Endothelial cell of umbilical vein (primary cell): ENCODE data around the gene CATSPER3. TPM values are rescaled to one million over a fixed set of nuclear protein-coding genes. Genes with fewer than 3 reads are reported as not detected.

Experiments used
- BruUV-seq: library from RNA; stranded (reverse); fragments of 400-500 nt; replicated peaks from 2 replicates; lab custom pipeline; 2021; lab: Mats Ljungman, UMichigan
- CTCF ChIA-PET: fragments of 300-600, 350-600 bp; sonication (Branson Sonifier 250); formaldehyde crosslinking; loops from one replicate; lab custom pipeline; 2021; ENCODE audit warnings: antibody characterized with exemption, inconsistent platforms; lab: Charles Lee
- POLR2A ChIA-PET: fragments of 300-600, 350-600 bp; sonication (Branson Sonifier 250); formaldehyde crosslinking; loops from one replicate; lab custom pipeline; 2021; ENCODE audit warnings: antibody characterized with exemption, inconsistent platforms; lab: Charles Lee
- DNase-seq: peaks from one replicate; pipeline ENCODE4 v3.0.0-alpha.2; 2011; ENCODE audit warnings: low read depth, low spot score
- FAIRE-seq: peaks from 2 replicates; lab custom pipeline; 2011; peaks lifted over from hg19 to GRCh38; lab: Jason Lieb, UNC
- H2AFZ ChIP-seq: 2 replicates; pipeline ENCODE4 v1.6.0; 2012; ENCODE audit warnings: low read depth, low read length, control low read depth, inconsistent platforms
- H3K27ac ChIP-seq: 2 replicates; pipeline ENCODE4 v1.5.1; 2011; ENCODE audit warnings: low read depth, mild to moderate bottlenecking, control low read depth, low read length, moderate library complexity; ENCODE audit not compliant: insufficient read depth
- H3K27me3 ChIP-seq, 2 experiments: 2 replicates each; pipeline versions ENCODE4 v1.6.0 to v1.6.1; 2011; ENCODE audit warnings: low read length in 2 of 2, mixed read lengths in 1 of 2; ENCODE audit not compliant: control insufficient read depth in 2 of 2, insufficient read depth in 2 of 2
- H3K36me3 ChIP-seq, 2 experiments: 2 replicates in 1 of 2; 3 replicates in 1 of 2; pipeline ENCODE4 v1.5.1; 2011; ENCODE audit warnings: low read length in 2 of 2, mild to moderate bottlenecking in 1 of 2, moderate library complexity in 1 of 2; ENCODE audit not compliant: control insufficient read depth in 2 of 2, insufficient read depth in 2 of 2; ENCODE audit errors: extremely low read depth in 1 of 2
- H3K4me1 ChIP-seq: 3 replicates; pipeline ENCODE4 v1.5.1; 2011; ENCODE audit warnings: mild to moderate bottlenecking, low read length; ENCODE audit not compliant: control insufficient read depth, insufficient read depth; ENCODE audit errors: extremely low read depth
- H3K4me2 ChIP-seq: 2 replicates; pipeline ENCODE4 v1.6.1; 2011; ENCODE audit warnings: low read length, control low read depth, mixed read lengths; ENCODE audit not compliant: insufficient read depth
- H3K4me3 ChIP-seq, 3 experiments: fragments of 200-600 bp in 1 of 3; sonication (generic), shearing (Covaris generic) in 1 of 3; replicated peaks in 1 of 3; 2 replicates each; pipeline ENCODE4 v1.5.1; 2011 to 2016; ENCODE audit warnings: control low read depth in 3 of 3, low read length in 3 of 3, mild to moderate bottlenecking in 2 of 3, inconsistent platforms in 1 of 3, low read depth in 1 of 3, moderate library complexity in 1 of 3; ENCODE audit not compliant: insufficient read depth in 1 of 3
- H3K79me2 ChIP-seq: 2 replicates; pipeline ENCODE4 v1.6.0; 2012; ENCODE audit warnings: low read length, inconsistent platforms; ENCODE audit not compliant: control insufficient read depth, insufficient read depth
- H3K9ac ChIP-seq: replicated peaks from 2 replicates; pipeline ENCODE3; 2011; ENCODE audit warnings: low read length, control low read depth; ENCODE audit not compliant: insufficient read depth; ENCODE audit errors: extremely low read depth
- H3K9me1 ChIP-seq: replicated peaks from 3 replicates; pipeline ENCODE4 v1.6.0; 2011; ENCODE audit warnings: mild to moderate bottlenecking, low read length; ENCODE audit not compliant: control insufficient read depth, insufficient read depth; ENCODE audit errors: extremely low read depth
- H3K9me3 ChIP-seq: replicated peaks from 2 replicates; pipeline ENCODE4 v1.5.1; 2012; ENCODE audit warnings: low read length, inconsistent platforms; ENCODE audit not compliant: control insufficient read depth, insufficient read depth
- H4K20me1 ChIP-seq: replicated peaks from 2 replicates; pipeline ENCODE3; 2011; ENCODE audit warnings: mild to moderate bottlenecking, low read length; ENCODE audit not compliant: control insufficient read depth, insufficient read depth; ENCODE audit errors: extremely low read depth
- CTCF ChIP-seq, 2 donors: IDR thresholded peaks; 1 replicate in 1 of 2; 2 replicates in 1 of 2; pipeline ENCODE4 v1.5.1; 2011; ENCODE audit warnings: low read length in 2 of 2, mild to moderate bottlenecking in 2 of 2, moderate library complexity in 2 of 2, control low read depth in 1 of 2, inconsistent platforms in 1 of 2, low read depth in 1 of 2; ENCODE audit not compliant: insufficient read depth in 1 of 2; ENCODE audit errors: extremely low read depth in 1 of 2
- EZH2 ChIP-seq: IDR thresholded peaks from 2 replicates; pipeline ENCODE4 v1.6.1; 2012; ENCODE audit warnings: borderline replicate concordance, low read depth, mild to moderate bottlenecking, moderate library complexity, low read length, inconsistent platforms; ENCODE audit not compliant: severe bottlenecking
- FOS ChIP-seq: IDR thresholded peaks from 2 replicates; pipeline ENCODE4 v1.6.1; 2011; ENCODE audit warnings: mild to moderate bottlenecking, low read length, moderate library complexity, borderline replicate concordance; ENCODE audit not compliant: insufficient read depth
- GATA2 ChIP-seq: IDR thresholded peaks from 2 replicates; pipeline ENCODE4 v1.7.0; 2011; ENCODE audit warnings: low read depth, mild to moderate bottlenecking, moderate library complexity, mixed read lengths, low read length; ENCODE audit not compliant: insufficient read length, insufficient read depth
- JUN ChIP-seq: IDR thresholded peaks from 2 replicates; pipeline ENCODE4 v1.6.1; 2011; ENCODE audit warnings: borderline replicate concordance, low read depth; ENCODE audit not compliant: insufficient read length, insufficient read depth
- MAX ChIP-seq: IDR thresholded peaks from 2 replicates; pipeline ENCODE4 v1.6.1; 2011; ENCODE audit not compliant: insufficient read depth, insufficient read length
- MYC ChIP-seq: IDR thresholded peaks from one replicate; pipeline ENCODE4 v1.6.1; 2011; ENCODE audit warnings: mild to moderate bottlenecking, low read depth, low read length
- POLR2A ChIP-seq: IDR thresholded peaks from 2 replicates; pipeline ENCODE4 v1.6.1; 2012; ENCODE audit warnings: low read depth, mild to moderate bottlenecking, control low read depth, low read length
- POLR2AphosphoS5 ChIP-seq: IDR thresholded peaks from 2 replicates; pipeline ENCODE4 v1.6.1; 2012; ENCODE audit warnings: low read depth, mild to moderate bottlenecking, control low read depth, low read length, moderate library complexity; ENCODE audit not compliant: insufficient read depth
- dilution Hi-C: fragments of 300-500 bp; cut with MboI; formaldehyde crosslinking; loops from one replicate; pipeline ENCODE4 v1.15.0; 2019; ENCODE audit warnings: low sequenced_read_pairs; ENCODE audit not compliant: extremely low pct_ligation_motif_present
- intact Hi-C: fragments of 100-400 bp; cut with micrococcal nuclease; formaldehyde crosslinking; loops from one replicate; pipeline ENCODE4 v1.10.0; 2022
- polyA plus RNA-seq, 4 experiments: library from polyadenylated mRNA; depleted of rRNA in 3 of 4; stranded (reverse) in 3 of 4; unstranded in 1 of 4; fragments of >200 nt; gene quantifications; 2 replicates each; pipeline versions ENCODE4 v1.2.1 to v1.2.3, GENCODE V29; 2011 to 2012; ENCODE audit warnings: missing spikeins in 1 of 4
- total RNA-seq: library from RNA; stranded (reverse); gene quantifications from 2 replicates; pipeline ENCODE4 v1.2.3, GENCODE V29; 2021

CATSPER3 gene
- total and polyA plus RNA-seq, 2 donors (not counting 3 experiments of a cell fraction or from before 2014, with no cell fraction given): 0.43 to 0.71 TPM

- H3K79me2 ChIP-seq: no peaks in the 10 kb centered on the region
- FAIRE-seq (no peak), DNase-seq (no peak)
- H3K27ac ChIP-seq: no peak overlapping the region
- H3K9ac ChIP-seq: no peak overlapping the region
- no TSS peak for BruUV-seq
- H3K4me1 ChIP-seq: no peaks in the 10 kb centered on the region
- no peaks in the 10 kb centered on the region for H3K36me3 ChIP-seq
- no peak overlapping the region for H3K4me3 ChIP-seq
- H3K27me3 ChIP-seq: no peaks in the 10 kb centered on the region
- POLR2A ChIA-PET: no interaction called here
- CTCF ChIA-PET: interaction anchor here (1.1 kb wide), 1 partner anchor 10 kb away, joined by 3 read pairs; no protein-coding TSS in a partner anchor
- no peaks in the 10 kb centered on the region for H4K20me1 ChIP-seq
- H2AFZ ChIP-seq: no peak overlapping the region
- dilution Hi-C loops: no loop called here
- H3K4me2 ChIP-seq: no peak overlapping the region
- intact Hi-C loops: no loop called here
- no peaks in the 10 kb centered on the region for H3K9me1 ChIP-seq
- no peaks in the 10 kb centered on the region for H3K9me3 ChIP-seq
- TF ChIP-seq EZH2 (no peak), CTCF (IDR thresholded peaks at IDR 0.05; ENCODE audit: extremely low read depth in 1 of 2, insufficient read depth in 1 of 2, low read depth in 1 of 2, low read length in 2 of 2) (no peak), GATA2 (no peak), POLR2A (no peak), FOS (no peak), MYC (no peak), MAX (no peak), JUN (no peak), POLR2AphosphoS5 (no peak)
Measured at GRCh38 chr5:134975843-134976242, 8.1 kb downstream of the CATSPER3 start.
